Large intestine (tissue), 3 donors: ENCODE data around the gene SYN1. TPM values are rescaled to one million over a fixed set of nuclear protein-coding genes. Genes with fewer than 3 reads are reported as not detected.

ENCODE experiments used
- DNase-seq, 2 donors: peaks; one replicate each; pipeline versions ENCODE4 v3.0.0 to v3.0.0-alpha.2; 2013
- H3K27ac ChIP-seq: one replicate; pipeline ENCODE4 v1.5.1; 2013; ENCODE audit warnings: low read length
- H3K27me3 ChIP-seq: 2 replicates; pipeline ENCODE4 v1.6.1; 2013; ENCODE audit warnings: low read length; ENCODE audit not compliant: control insufficient read depth, insufficient read depth
- H3K36me3 ChIP-seq: 2 replicates; pipeline ENCODE4 v1.6.1; 2013; ENCODE audit warnings: low read length; ENCODE audit not compliant: control insufficient read depth, insufficient read depth
- H3K4me1 ChIP-seq: one replicate; pipeline ENCODE4 v1.6.1; 2013; ENCODE audit warnings: low read length; ENCODE audit not compliant: control insufficient read depth, insufficient read depth
- H3K4me3 ChIP-seq: one replicate; pipeline ENCODE4 v1.5.1; 2013; ENCODE audit warnings: low read length
- H3K9me3 ChIP-seq: one replicate; pipeline ENCODE4 v1.6.1; 2013; ENCODE audit warnings: mild to moderate bottlenecking, low read depth, low read length, moderate library complexity; ENCODE audit not compliant: control insufficient read depth
- WGBS: methylation state at CpG from one replicate; pipeline ENCODE4 v1.1.5; 2013; ENCODE audit warnings: low lambda C conversion rate; ENCODE audit not compliant: insufficient coverage; 5-methylcytosine and 5-hydroxymethylcytosine counted together
- polyA plus RNA-seq: library from polyadenylated mRNA; unstranded; fragments of 120-200 nt; gene quantifications from one replicate; pipeline ENCODE4 v1.2.1, GENCODE V29; 2013

SYN1 gene
- polyA plus RNA-seq, 1 donor, result 5.7 TPM

DNA sequence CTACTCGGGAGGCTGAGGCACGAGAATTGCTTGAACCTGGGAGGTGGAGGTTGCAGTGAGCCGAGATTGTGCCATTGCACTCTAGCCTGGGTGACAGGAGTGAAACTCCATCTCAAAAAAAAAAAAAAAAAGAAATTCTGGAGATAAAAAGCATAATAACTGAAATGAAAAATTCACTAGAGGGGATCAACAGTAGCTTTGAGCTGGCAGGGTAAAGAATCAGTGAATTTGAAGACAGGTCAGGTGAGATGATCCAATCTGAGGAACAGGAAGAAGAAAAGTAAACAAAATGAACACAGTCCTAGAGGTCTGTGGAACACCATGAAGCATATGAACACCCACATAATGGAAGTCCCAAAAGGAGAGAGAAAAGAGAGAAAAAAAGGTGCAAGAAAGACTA lies 22.4 kb downstream of the SYN1 start:
- no peak for DNase-seq
- Histone ChIP-seq H3K27ac (no peak overlapping the region), H3K4me1 (no peaks in the 10 kb centered on the region), H3K36me3 (no peaks in the 10 kb centered on the region), H3K27me3 (no peaks in the 10 kb centered on the region), H3K9me3 (no peaks in the 10 kb centered on the region), H3K4me3 (no peak overlapping the region)
- no CpG with 5 or more reads among the region's 3 CpGs for WGBS

- DNase-seq, result no peak
- H3K36me3 ChIP-seq, result no peaks in the 10 kb centered on the region
- H3K9me3 ChIP-seq, result no peaks in the 10 kb centered on the region
- no peaks in the 10 kb centered on the region for H3K27me3 ChIP-seq
- H3K27ac ChIP-seq, result no peak overlapping the region
- H3K4me1 ChIP-seq, result no peaks in the 10 kb centered on the region
- no CpG with 5 or more reads among the region's 2 CpGs for WGBS
- H3K4me3 ChIP-seq, result no peak overlapping the region
Measured at GRCh38 chrX:47596256-47596655, 23.4 kb downstream of the SYN1 start.

- Histone ChIP-seq H3K36me3 (no peaks in the 10 kb centered on the region), H3K27ac (no peak overlapping the region), H3K4me3 (no peak overlapping the region), H3K4me1 (no peaks in the 10 kb centered on the region), H3K9me3 (no peaks in the 10 kb centered on the region), H3K27me3 (no peaks in the 10 kb centered on the region)
- DNase-seq, result no peak
- no CpG with 5 or more reads among the region's 1 CpG for WGBS
Measured at GRCh38 chrX:47595716-47596251, 23.9 kb downstream of the SYN1 start.

DNA sequence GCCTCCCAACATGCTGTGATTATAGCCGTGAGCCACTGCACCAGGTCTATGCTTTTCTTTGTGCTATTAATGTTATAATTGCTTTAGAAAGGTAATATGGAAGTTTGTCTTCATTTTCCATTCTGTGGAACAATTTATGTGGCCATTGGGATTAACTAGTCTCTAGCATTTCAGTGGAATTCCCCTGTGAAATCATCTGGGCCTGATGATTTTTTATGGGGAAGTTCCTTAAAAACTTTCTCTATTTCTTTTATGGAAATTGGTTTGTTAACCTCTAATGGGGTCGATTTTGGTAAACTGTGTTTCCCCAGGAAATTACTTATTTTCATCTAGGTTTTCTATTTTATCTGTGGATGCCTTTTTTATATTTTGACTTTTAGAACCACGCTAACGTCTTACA lies 26.1 kb downstream of the SYN1 start:
- Histone ChIP-seq H3K27me3 (no peaks in the 10 kb centered on the region), H3K9me3 (no peaks in the 10 kb centered on the region), H3K27ac (no peak overlapping the region), H3K4me3 (no peak overlapping the region), H3K4me1 (no peaks in the 10 kb centered on the region), H3K36me3 (no peaks in the 10 kb centered on the region)
- WGBS, result no CpG with 5 or more reads among the region's 4 CpGs
- DNase-seq, result no peak

DNA sequence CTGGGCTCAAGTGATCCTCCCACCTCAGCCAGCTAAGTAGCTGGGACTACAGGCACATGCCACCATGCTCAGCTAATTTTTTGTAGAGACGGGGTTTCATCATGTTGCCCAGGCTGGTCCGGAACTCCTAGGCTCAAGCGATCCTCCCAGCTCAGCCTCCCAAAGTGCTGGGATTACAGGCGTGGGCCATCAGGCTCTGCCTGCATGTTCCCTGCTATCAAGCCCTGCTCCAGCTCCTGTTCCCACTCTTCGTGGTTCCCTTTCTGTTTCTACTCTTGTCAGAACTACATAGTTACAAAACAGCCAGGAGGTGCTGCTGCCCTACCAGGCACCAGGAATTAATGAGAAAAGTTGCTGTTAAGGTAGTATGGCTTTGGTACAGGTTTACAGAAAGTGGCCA lies 28.7 kb downstream of the SYN1 start:
- Histone ChIP-seq H3K4me1 (no peaks in the 10 kb centered on the region), H3K9me3 (peaks cover 3% of the 10 kb centered on the region), H3K27ac (no peak overlapping the region), H3K27me3 (no peaks in the 10 kb centered on the region), H3K4me3 (no peak overlapping the region), H3K36me3 (no peaks in the 10 kb centered on the region)
- no CpG with 5 or more reads among the region's 5 CpGs for WGBS
- DNase-seq, result no peak

DNA sequence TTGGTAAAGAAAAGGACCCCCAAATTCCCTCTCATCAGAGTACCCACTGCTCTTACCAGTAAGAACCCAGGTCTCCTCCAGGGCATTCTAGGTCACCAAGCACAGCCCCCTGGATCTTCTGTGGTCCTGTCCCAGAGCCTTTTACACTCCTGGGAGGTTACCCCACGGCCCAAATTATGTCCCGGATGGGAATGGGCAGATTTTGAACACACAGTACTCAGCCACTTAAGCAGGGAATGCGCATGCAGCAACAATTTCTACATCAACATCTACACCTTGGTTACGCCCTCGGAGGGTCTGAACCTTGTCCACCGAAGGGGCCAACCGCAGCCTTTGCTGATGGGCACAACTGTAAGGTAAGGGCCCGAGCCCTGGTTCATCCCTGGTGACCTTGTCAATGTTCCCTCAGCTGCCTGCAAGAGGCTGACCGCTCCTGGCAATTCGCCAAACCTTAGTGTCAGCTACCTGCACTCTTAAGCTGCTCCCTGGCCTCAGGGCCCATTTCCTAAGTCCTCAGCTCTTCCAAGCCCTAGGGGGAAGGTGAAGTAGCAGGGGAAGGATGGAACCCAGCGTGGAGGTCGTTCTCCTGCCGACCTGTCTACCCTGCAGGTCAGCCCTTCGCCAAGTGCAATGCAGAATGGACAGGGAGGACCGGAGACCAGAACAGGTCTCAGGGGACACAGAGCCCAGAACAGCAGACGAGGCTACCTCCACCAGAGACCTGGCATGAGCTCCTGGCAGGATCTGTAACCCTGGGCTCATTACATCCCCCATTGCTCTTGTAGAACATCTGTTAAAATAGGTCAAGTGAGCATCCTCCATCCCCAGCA lies 31.5 kb downstream of the SYN1 start:
- no peak overlapping the region for H3K27ac ChIP-seq
- H3K36me3 ChIP-seq, result no peaks in the 10 kb centered on the region
- H3K9me3 ChIP-seq, result peaks cover 6% of the 10 kb centered on the region
- H3K27me3 ChIP-seq, result no peaks in the 10 kb centered on the region
- no CpG with 5 or more reads among the region's 16 CpGs for whole genome bisulfite sequencing
- no peak overlapping the region for H3K4me3 ChIP-seq
- no peak for DNase-seq
- no peaks in the 10 kb centered on the region for H3K4me1 ChIP-seq

DNA sequence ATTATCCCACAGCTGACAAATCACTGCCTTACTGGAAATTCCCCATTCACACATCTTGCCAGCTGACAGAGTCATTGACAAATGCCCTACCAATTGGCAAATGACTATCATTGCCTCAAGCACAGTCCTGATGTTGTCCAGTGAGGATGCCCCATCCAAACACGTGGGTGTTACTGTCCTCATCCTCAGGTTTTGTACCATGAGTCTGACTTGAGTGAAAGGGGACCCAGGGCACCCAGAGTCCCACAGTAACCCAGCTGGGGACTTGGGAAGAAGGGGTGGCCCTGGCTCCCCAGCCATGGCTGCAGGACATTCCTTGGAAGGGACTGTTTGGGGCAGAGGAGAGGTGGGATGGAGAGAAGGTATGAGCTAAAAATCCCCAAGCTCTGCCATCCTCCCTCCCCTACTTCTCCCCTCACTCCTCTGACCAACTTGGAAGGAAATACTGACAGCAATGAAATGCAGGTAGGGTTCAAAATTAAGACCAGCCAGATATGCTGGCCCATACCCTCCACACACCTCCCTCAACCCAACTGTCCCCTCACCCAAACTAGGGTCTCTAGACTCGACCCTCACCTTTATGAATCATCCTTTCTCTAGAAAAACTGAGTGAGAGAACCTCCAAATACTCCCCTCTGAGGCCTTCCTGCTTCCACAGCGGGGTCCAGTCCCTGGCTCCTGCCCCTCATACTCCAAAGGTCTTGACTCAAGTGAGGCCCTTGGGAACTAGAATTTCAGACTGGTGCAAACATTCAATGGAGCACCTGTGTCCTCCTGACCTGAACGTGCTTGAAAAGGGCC lies 32.4 kb downstream of the SYN1 start:
- WGBS, result no CpG with 5 or more reads among the region's 4 CpGs
- H3K36me3 ChIP-seq, result no peaks in the 10 kb centered on the region
- H3K27me3 ChIP-seq, result no peaks in the 10 kb centered on the region
- H3K27ac ChIP-seq, result no peak overlapping the region
- no peaks in the 10 kb centered on the region for H3K4me1 ChIP-seq
- H3K4me3 ChIP-seq, result no peak overlapping the region
- no peak for DNase-seq
- peaks cover 6% of the 10 kb centered on the region for H3K9me3 ChIP-seq

DNA sequence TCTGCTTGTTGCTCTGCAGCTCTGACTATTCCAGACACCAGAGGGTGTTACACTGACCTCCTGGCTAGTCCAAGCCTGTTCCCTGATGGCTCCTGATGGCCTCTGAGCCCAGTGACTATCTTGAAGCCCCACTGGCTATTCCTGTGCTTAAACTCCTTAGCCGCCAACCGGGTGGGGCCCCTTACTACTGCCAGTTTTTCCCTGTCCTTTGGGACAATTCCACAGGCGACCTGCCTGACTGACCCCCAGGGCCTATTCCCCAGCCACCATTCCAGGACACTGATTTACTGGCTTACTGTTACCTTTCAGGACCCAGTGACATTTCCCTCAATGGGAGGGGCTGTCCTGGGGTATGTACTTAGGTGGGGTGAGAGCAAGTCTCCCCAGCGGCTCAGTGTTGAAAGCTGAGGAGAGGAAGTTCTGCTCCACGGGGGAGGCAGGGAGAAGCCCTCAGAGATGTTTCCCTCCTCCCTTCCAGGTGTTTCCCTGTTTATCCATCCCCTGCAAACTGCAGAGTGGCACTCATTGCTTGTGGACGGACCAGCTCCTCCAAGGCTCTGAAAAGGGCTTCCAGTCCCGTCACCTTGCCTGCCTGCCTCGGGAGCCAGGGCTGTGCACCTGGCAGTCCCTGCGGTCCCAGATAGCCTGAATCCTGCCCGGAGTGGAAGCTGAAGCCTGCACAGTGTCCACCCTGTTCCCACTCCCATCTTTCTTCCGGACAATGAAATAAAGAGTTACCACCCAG lies 33.4 kb downstream of the SYN1 start:
- no peaks in the 10 kb centered on the region for H3K27me3 ChIP-seq
- no peaks in the 10 kb centered on the region for H3K36me3 ChIP-seq
- no CpG with 5 or more reads among the region's 11 CpGs for WGBS
- peaks cover 5% of the 10 kb centered on the region for H3K4me1 ChIP-seq
- H3K4me3 ChIP-seq, result no peak overlapping the region
- peaks cover 6% of the 10 kb centered on the region for H3K9me3 ChIP-seq
- no peak for DNase-seq
- no peak overlapping the region for H3K27ac ChIP-seq

DNA sequence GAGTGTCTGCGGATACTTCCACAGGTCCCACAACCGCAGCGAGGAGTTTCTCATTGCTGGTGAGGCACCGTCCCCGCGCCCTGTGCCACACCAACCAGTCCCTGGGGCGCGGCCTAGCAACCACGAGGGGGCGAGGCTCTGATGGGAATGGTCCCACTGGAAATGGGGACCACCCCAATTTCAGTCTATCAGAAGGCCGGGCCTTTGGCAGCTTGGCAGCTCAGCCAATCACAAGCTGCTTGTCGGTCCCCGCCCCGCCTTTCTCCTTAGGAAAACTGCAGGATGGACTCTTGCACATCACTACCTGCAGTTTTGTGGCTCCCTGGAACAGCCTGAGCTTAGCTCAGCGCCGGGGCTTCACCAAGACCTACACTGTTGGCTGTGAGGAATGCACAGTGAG lies 34.4 kb downstream of the SYN1 start:
- Histone ChIP-seq H3K4me3 (no peak overlapping the region), H3K27me3 (no peaks in the 10 kb centered on the region), H3K36me3 (no peaks in the 10 kb centered on the region), H3K9me3 (peaks cover 6% of the 10 kb centered on the region), H3K27ac (no peak overlapping the region), H3K4me1 (peaks cover 5% of the 10 kb centered on the region)
- no CpG with 5 or more reads among the region's 16 CpGs for WGBS
- DNase-seq, result no peak

DNA sequence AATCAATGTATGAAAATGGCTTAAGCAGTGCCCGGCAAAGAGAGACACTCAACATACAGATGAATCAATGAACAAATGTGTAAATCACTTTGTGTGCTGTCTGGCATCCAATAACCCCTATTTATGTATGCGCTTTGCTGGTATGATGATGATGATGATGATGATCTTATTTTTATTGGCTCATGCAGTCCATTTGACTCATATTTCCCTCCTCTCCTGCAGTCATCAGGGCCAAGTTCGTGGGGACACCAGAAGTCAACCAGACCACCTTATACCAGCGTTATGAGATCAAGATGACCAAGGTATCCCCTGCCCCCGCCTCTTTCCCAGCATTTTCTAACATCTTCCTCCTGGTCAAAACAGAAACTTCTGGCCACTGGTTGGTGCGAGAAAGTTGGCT lies 34.9 kb downstream of the SYN1 start:
- H3K27me3 ChIP-seq, result no peaks in the 10 kb centered on the region
- DNase-seq, result no peak

More for the DNA sequence above, 34.9 kb downstream of the SYN1 start:
- Histone ChIP-seq H3K4me1 (peaks cover 5% of the 10 kb centered on the region), H3K36me3 (no peaks in the 10 kb centered on the region), H3K27ac (no peak overlapping the region), H3K9me3 (peaks cover 6% of the 10 kb centered on the region), H3K4me3 (no peak overlapping the region)
- WGBS, result no CpG with 5 or more reads among the region's 6 CpGs
